Sciatic nerve (tissue), 2 donors: ENCODE measurements around the gene PAX8. TPM values are rescaled to one million over a fixed set of nuclear protein-coding genes. Genes with fewer than 3 reads are reported as not detected.
"Not testable (repeated sequence)": the region's sequence is repeated elsewhere in the genome, so short reads cannot be mapped to it uniquely, and the experiment has no call there.

Experiments used
- ATAC-seq: fragments of 200-7000 bp; cut with Tn5 transposase; one replicate; pipeline ENCODE4 v1.9.1; 2020; ENCODE audit warnings: mild to moderate bottlenecking, moderate library complexity
- DNase-seq: peaks from one replicate; pipeline ENCODE4 v3.0.0-alpha.2; 2020; ENCODE audit warnings: low spot score
- intact Hi-C: fragments of 100-400 bp; cut with DNase I; formaldehyde crosslinking; loops from one replicate; pipeline ENCODE4 v1.14.2; 2022
- total RNA-seq: library from RNA; stranded (reverse); fragmentation: NEBNext Ultra II Directional; extraction: Animal tissue kit (Norgen Biotek cat#: 25700); gene quantifications from one replicate; pipeline ENCODE4 v1.2.1, GENCODE V29; 2021
- donor health status: DM: no; HTN: no; CAD: no.
- donor health status: DM: no; HTN: no; CAD: no.

PAX8 gene
- 1.2 TPM for total RNA-seq

- intact Hi-C loops = no loop called here
- ATAC-seq = no peak
- DNase-seq = no peak
Measured at GRCh38 chr2:113278742-113279139, at the start of gene PAX8. Gene PAX8, minus strand, starts transcription at chr2:113278921. Its CDS starts 527 bp downstream, at chr2:113278394.

DNA sequence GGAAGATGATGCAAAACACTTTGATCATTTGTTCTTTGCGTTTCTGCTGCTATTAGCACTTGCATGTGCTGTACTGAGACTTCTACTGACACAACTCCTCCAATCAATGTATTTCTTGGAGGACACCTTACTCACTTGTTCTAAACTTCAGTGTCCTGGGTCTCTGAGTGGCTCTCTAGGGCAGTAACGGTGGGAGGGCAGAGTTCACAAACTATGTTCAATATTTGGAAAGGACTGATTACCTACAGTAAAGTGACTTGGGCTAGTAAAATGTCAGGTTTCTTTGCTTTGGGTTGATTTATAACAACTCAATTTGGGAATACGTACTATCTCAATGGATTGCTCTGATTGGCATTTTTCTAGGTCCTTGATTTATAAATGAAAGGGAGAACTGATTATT lies 49.3 kb upstream of the PAX8 start:
- intact Hi-C loops = no loop called here
- no peak for ATAC-seq

DNA sequence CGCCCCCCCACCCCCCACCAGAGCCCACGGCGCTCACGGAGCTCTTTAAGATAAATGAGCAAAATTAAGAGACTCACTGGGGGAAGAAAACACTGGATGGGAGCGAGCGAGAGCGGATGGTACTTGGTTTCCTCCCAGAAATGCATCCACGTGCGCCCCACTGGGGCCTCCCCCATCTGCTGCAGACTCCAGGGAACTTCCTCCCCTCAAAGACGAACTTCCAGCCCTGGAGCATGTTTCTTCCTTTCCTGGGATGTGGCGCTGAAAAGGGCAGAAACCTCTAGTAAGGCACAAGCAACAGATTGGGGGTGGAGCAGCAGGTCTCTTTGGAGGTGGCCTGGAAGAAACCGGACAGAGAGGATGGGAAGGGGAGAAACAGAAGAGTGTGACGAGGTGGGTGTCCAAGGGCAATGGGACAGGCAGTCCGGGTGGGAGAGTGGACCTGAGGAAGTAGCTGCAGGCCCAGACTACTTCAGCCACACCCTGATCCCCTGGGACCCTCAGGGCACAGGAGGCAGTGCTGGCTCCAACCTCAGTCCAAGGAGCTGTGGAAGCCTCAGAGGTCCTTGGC lies 46.5 kb upstream of the PAX8 start:
- peak; percentile 41 for ATAC-seq
- intact Hi-C loops = not testable (repeated sequence)

More for the DNA sequence above, 49.3 kb upstream of the PAX8 start:
- no peak for DNase-seq

GRCh38 chr2:113324684-113325160 lies 46.0 kb upstream of the PAX8 start:
- ATAC-seq (peak; percentile 83), DNase-seq (peak; percentile 67)
- intact Hi-C loops = no loop called here

More for the DNA sequence above, 46.5 kb upstream of the PAX8 start:
- not testable (repeated sequence) for DNase-seq

DNA sequence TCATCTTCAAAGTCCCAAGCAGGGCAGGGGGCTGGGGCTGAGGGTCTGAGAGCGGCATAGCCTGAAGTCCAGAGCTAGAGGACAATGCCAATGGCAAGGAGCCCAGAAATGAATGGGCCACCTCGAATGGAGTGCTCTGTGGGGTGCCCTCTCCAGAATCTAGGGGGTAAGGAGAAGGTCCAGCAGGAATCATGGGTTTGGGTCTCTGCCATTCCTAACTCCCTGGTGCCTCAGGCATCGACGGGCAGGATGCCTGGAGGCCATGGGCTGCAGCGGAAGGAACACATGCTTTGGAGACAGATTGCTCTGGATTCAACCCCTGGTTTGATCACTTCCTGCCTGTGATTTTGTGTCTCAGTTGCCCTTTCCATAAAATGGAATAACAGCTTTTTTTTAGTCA lies 44.4 kb upstream of the PAX8 start:
- intact Hi-C loops, ATAC-seq: not testable (repeated sequence)

GRCh38 chr2:113320106-113320505 lies 41.4 kb upstream of the PAX8 start:
- ATAC-seq, DNase-seq, intact Hi-C loops: not testable (repeated sequence)

More for the DNA sequence above, 44.4 kb upstream of the PAX8 start:
- not testable (repeated sequence) for DNase-seq

DNA sequence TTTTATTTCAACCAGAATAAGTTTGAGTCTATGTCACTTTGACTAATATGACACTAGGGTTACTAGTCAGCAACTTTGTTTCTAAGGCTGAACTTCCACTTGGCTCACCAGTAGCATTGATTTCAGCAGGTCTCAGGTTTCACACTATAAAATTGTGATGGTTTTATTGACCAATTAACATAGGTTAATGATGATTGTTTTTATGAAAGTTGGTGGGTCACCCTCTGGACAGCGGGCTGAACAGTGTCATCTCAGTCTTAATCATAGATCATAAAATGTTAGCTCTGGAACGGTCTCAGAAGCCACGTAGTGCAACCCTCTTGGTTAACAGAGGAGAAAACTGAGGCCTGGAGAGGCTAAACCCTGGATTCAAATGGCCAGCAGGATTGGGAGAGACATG lies 40.2 kb upstream of the PAX8 start:
- DNase-seq, intact Hi-C loops, ATAC-seq: not testable (repeated sequence)

- DNase-seq = no peak
- ATAC-seq = no peak
- intact Hi-C loops = no loop called here
Measured at GRCh38 chr2:113316085-113316484, 37.4 kb upstream of the PAX8 start.

GRCh38 chr2:113314663-113315062 lies 35.9 kb upstream of the PAX8 start:
- intact Hi-C loops, DNase-seq, ATAC-seq: not testable (repeated sequence)

DNA sequence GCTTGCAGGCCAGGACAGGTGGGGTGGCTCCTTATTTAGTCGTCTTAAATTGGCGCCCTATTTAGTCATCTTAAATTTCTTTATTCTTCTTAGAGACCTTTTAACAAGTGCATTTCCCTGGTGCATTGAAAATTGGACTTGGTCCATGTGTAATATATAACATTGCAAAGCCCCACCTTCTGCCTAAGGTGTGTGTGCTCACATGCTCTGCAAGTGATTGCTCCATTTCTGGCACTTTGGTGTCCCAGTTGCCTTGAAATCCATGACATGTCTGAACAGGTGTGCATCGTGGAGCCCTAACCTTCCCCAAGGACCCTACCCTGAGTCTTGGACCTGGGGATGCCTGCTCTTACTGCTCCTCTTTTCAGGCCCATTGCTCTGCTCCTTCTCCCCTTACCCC lies 35.5 kb upstream of the PAX8 start:
- ATAC-seq, DNase-seq, intact Hi-C loops: not testable (repeated sequence)

- intact Hi-C loops, ATAC-seq, DNase-seq: not testable (repeated sequence)
Measured at GRCh38 chr2:113311781-113312180, 33.1 kb upstream of the PAX8 start.

DNA sequence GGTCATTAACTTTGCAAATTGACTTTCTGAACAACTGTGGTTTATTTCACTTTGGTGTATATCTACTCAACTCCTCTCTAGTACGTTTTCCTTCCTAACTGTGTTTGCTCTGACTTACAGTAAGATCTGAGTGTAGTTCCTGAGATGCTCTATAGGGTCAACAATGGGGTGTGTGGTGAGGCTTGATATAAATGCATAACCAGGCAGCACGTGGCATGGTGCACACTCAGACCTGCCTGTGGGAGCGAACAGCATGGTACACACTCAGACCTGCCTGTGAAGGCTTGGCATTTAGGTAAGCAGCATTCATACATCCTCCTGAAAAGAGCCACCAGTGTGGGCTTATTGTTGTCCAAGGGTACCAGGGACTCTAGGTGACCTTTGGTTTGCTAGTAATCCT lies 32.5 kb upstream of the PAX8 start:
- DNase-seq, intact Hi-C loops, ATAC-seq: not testable (repeated sequence)

- ATAC-seq (no peak), DNase-seq (no peak)
- intact Hi-C loops = no loop called here
Measured at GRCh38 chr2:113309655-113310387, 31.1 kb upstream of the PAX8 start.

GRCh38 chr2:113308784-113309183 lies 30.1 kb upstream of the PAX8 start:
- DNase-seq, ATAC-seq, intact Hi-C loops: not testable (repeated sequence)

- not testable (repeated sequence) for DNase-seq, ATAC-seq
Measured at GRCh38 chr2:113306207-113306606, 27.5 kb upstream of the PAX8 start.

DNA sequence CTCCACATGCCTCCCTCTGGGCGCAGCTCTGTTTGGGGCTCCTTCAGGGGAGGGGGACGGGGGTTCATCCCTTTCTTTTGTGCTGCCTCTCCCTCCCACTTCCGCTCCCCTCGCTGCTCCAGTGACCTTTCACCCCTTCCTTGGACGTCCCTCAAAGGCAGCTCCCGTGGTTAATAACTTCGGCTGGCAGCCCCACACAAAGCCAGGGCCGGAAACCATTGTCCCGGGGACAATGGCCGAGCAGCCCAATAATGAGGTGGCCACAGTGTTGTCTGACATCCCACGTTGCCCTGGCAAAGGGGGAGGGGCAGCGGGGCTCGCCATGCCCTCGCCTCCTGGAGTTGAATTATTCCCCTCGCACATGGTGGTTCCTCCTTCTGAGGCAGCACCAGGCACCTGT lies 27.0 kb upstream of the PAX8 start:
- DNase-seq, intact Hi-C loops, ATAC-seq: not testable (repeated sequence)

More at GRCh38 chr2:113306207-113306606, 27.5 kb upstream of the PAX8 start:
- intact Hi-C loops = not testable (repeated sequence)

DNA sequence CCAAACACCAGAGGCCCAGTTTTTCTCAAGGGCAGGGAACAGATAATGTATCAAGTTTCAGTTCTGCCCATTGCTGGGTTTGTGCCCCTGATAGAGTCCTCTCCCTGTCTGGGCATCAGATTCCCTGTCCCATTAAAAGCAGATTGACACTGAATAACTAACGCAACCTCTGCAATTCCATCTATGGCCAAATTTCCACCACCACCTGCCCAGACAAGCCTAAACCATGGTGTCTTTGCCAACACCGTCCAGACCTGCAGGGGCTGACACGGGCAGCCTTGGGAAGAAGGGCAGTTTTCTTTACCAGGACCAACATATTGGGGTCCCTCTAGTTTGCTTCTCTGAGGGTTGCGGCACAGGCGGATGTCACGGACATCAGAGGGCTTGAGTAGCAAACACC lies 26.4 kb upstream of the PAX8 start:
- ATAC-seq (no peak), DNase-seq (no peak)
- intact Hi-C loops = no loop called here

DNA sequence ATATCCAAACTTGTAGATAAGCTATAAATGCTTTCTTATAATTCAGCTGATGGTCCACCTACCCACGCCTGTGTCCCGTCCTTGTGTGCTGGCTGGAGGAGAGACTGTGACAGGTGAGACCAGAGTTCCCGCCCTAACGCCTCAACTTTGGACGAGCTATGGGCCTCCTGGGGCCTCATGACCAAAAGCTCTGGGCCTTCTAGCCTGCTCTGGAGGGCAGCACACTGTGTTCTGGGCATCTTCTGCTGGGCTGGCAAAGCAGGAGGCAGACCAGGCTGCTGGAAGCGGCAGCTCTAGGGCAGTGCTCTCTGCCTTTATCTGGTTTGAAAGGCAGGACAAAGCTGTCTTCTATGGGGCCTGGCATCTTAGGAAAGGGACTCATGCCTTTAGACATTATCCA lies 26.0 kb upstream of the PAX8 start:
- intact Hi-C loops = no loop called here
- ATAC-seq = no peak
- DNase-seq = no peak

GRCh38 chr2:113302216-113302980 lies 23.7 kb upstream of the PAX8 start:
- intact Hi-C loops, DNase-seq, ATAC-seq: not testable (repeated sequence)
